HUES6 (cell line): ENCODE results near the gene GALK2.
"Not testable (repeated sequence)": the region's sequence is repeated elsewhere in the genome, so short reads cannot be mapped to it uniquely, and the experiment has no call there.

Experiments
- H3K27ac ChIP-seq: 2 replicates; pipeline ENCODE4 v1.7.0; 2013; ENCODE audit warnings: low read depth, mild to moderate bottlenecking, low read length, inconsistent platforms
- H3K27me3 ChIP-seq: 2 replicates; pipeline ENCODE4 v1.6.1; 2013; ENCODE audit warnings: low read length; ENCODE audit not compliant: control insufficient read depth, insufficient read depth
- H3K36me3 ChIP-seq: 2 replicates; pipeline ENCODE4 v1.6.1; 2013; ENCODE audit warnings: low read length; ENCODE audit not compliant: control insufficient read depth, insufficient read depth
- H3K4me1 ChIP-seq: 2 replicates; pipeline ENCODE4 v1.6.1; 2013; ENCODE audit warnings: low read length; ENCODE audit not compliant: control insufficient read depth, insufficient read depth
- H3K4me3 ChIP-seq: 2 replicates; pipeline ENCODE4 v1.5.1; 2013; ENCODE audit warnings: low read depth, low read length
- H3K9ac ChIP-seq: one replicate; pipeline ENCODE4 v1.6.1; 2013; ENCODE audit warnings: mild to moderate bottlenecking, low read length
- H3K9me3 ChIP-seq: 2 replicates; pipeline ENCODE4 v1.6.1; 2013; ENCODE audit warnings: low read depth, low read length; ENCODE audit not compliant: control insufficient read depth, insufficient read depth

GALK2 gene

DNA sequence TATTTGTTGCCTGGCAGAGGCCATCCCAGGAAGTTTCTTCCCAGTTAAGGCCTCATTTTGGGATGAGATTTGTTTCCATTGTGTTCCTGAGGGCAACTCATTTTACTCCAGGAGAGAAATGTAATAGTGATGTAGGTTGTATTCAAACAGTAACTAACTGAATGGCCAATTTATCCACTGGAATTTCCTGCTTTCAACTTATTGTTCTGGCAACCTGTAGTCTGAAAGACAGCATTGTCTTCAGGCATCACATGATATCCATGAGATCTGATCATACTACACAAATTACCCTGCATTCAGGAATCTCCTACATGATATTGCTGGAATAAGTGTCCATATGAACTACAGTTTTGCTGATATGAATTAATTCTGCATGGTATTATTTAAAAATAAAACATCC is 173.5 kb downstream of the GALK2 start:
- no peak overlapping the region for H3K27ac ChIP-seq
- H3K4me3 ChIP-seq, result no peak overlapping the region
- H3K27me3 ChIP-seq, result no peaks in the 10 kb centered on the region
- no peaks in the 10 kb centered on the region for H3K9me3 ChIP-seq
- no peak overlapping the region for H3K9ac ChIP-seq
- peaks cover 15% of the 10 kb centered on the region for H3K4me1 ChIP-seq
- no peaks in the 10 kb centered on the region for H3K36me3 ChIP-seq

- H3K27me3 ChIP-seq, H3K9ac ChIP-seq, H3K9me3 ChIP-seq, H3K4me1 ChIP-seq, H3K27ac ChIP-seq, H3K36me3 ChIP-seq, H3K4me3 ChIP-seq: not testable (repeated sequence)
Measured at GRCh38 chr15:49354439-49354838, 184.4 kb downstream of the GALK2 start.

DNA sequence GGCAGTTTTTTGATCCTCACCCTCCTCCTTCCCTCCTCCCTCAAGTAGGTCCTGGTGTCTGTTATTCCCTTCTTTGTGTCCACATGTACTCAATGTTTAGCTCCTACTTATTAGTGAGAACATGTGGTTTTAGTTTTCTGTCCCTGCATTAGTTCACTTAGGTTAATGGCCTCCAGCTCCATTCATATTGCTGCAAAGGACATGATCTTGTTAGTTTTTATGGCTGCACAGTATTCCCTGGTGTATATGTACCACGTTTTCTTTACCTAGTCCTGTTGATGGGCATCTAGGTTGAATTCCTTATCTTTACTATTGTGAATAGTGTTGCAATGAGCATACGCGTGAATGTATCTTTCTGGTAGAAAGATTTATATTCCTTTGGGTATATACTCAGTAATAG is 191.3 kb downstream of the GALK2 start:
- Histone ChIP-seq H3K27ac (no peak overlapping the region), H3K9me3 (no peaks in the 10 kb centered on the region), H3K4me1 (no peaks in the 10 kb centered on the region), H3K36me3 (no peaks in the 10 kb centered on the region), H3K4me3 (no peak overlapping the region), H3K27me3 (no peaks in the 10 kb centered on the region), H3K9ac (no peak overlapping the region)

- Histone ChIP-seq H3K4me3 (no peak overlapping the region), H3K36me3 (no peaks in the 10 kb centered on the region), H3K9me3 (no peaks in the 10 kb centered on the region), H3K27ac (no peak overlapping the region), H3K9ac (no peak overlapping the region), H3K27me3 (no peaks in the 10 kb centered on the region), H3K4me1 (no peaks in the 10 kb centered on the region)
Measured at GRCh38 chr15:49366496-49366895, 196.4 kb downstream of the GALK2 start.

GRCh38 chr15:49370782-49371181 is 200.7 kb downstream of the GALK2 start:
- Histone ChIP-seq H3K27ac (no peak overlapping the region), H3K27me3 (no peaks in the 10 kb centered on the region), H3K9ac (no peak overlapping the region), H3K36me3 (no peaks in the 10 kb centered on the region), H3K4me3 (no peak overlapping the region), H3K4me1 (peaks cover 6% of the 10 kb centered on the region), H3K9me3 (no peaks in the 10 kb centered on the region)

- no peaks in the 10 kb centered on the region for H3K9me3 ChIP-seq
- peaks cover 6% of the 10 kb centered on the region for H3K4me1 ChIP-seq
- H3K4me3 ChIP-seq, result no peak overlapping the region
- no peak overlapping the region for H3K27ac ChIP-seq
- no peak overlapping the region for H3K9ac ChIP-seq
- H3K36me3 ChIP-seq, result no peaks in the 10 kb centered on the region
- H3K27me3 ChIP-seq, result no peaks in the 10 kb centered on the region
Measured at GRCh38 chr15:49372366-49372765, 202.3 kb downstream of the GALK2 start.

DNA sequence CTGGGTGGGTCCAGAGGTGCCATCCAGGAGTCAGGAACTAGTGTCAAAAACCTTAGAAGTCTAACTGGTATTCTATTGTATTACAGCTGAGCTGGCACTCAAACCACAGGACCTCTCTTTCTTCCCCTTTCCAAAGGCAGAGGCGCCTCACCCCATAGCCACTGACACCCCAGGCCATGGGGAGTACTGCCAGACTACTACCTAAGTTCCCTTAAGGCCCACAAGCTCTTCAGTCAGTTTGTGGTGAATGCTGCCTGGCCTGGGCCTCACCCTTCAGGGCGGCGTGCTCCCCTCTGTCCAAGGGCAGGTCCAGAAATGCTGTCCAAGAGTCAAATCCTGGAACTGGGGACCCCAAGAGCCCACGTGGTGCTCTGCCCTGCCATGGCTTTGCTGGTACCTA is 209.9 kb downstream of the GALK2 start:
- Histone ChIP-seq H3K36me3 (no peaks in the 10 kb centered on the region), H3K4me1 (peaks cover 22% of the 10 kb centered on the region), H3K9me3 (no peaks in the 10 kb centered on the region), H3K27ac (no peak overlapping the region), H3K9ac (no peak overlapping the region), H3K4me3 (no peak overlapping the region), H3K27me3 (no peaks in the 10 kb centered on the region)

GRCh38 chr15:49380912-49381311 is 210.9 kb downstream of the GALK2 start:
- Histone ChIP-seq H3K4me3 (no peak overlapping the region), H3K36me3 (no peaks in the 10 kb centered on the region), H3K27ac (no peak overlapping the region), H3K4me1 (peaks cover 22% of the 10 kb centered on the region), H3K9ac (no peak overlapping the region), H3K27me3 (no peaks in the 10 kb centered on the region), H3K9me3 (no peaks in the 10 kb centered on the region)
